DND-41 (cell line): Measurements from ENCODE around the gene B4GALT6.

Experiments
- ATAC-seq: fragments of 200-7000 bp; cut with Tn5 transposase; 3 replicates; pipeline ENCODE4 v1.9.1; 2021; ENCODE audit warnings: low read depth; ENCODE audit not compliant: insufficient read depth
- DNase-seq: peaks from one replicate; pipeline ENCODE4 v3.0.0-alpha.2; 2020
- H2AFZ ChIP-seq: 2 replicates; pipeline ENCODE4 v1.6.0; 2012; ENCODE audit warnings: low read depth, low read length
- H3K27ac ChIP-seq: 2 replicates; pipeline ENCODE4 v1.5.1; 2012; ENCODE audit warnings: low read length, inconsistent platforms
- H3K27me3 ChIP-seq: fragments of 200-600 bp; sonication (generic); 2 replicates; pipeline ENCODE4 v1.6.0; 2012; ENCODE audit warnings: low read length, mild to moderate bottlenecking, inconsistent platforms; ENCODE audit not compliant: insufficient read depth, poor library complexity
- H3K36me3 ChIP-seq: 2 replicates; pipeline ENCODE4 v1.5.1; 2012; ENCODE audit warnings: low read length, inconsistent platforms; ENCODE audit not compliant: insufficient read depth
- H3K4me1 ChIP-seq: 2 replicates; pipeline ENCODE4 v1.5.1; 2012; ENCODE audit warnings: mild to moderate bottlenecking, low read length; ENCODE audit not compliant: insufficient read depth
- H3K4me2 ChIP-seq: 2 replicates; pipeline ENCODE4 v1.6.0; 2012; ENCODE audit warnings: mild to moderate bottlenecking, moderate library complexity, low read length, inconsistent platforms; ENCODE audit not compliant: insufficient read depth
- H3K4me3 ChIP-seq, 2 experiments: fragments of 200-600 bp in 1 of 2; shearing (Covaris generic) in 1 of 2; 2 replicates each; pipeline ENCODE4 v1.5.1; 2012 to 2016; ENCODE audit warnings: inconsistent platforms in 2 of 2, low read length in 2 of 2, mild to moderate bottlenecking in 2 of 2, low read depth in 1 of 2, moderate library complexity in 1 of 2
- H3K79me2 ChIP-seq: 2 replicates; pipeline ENCODE4 v1.6.0; 2012; ENCODE audit warnings: low read length, inconsistent platforms; ENCODE audit not compliant: insufficient read depth
- H3K9ac ChIP-seq: 2 replicates; pipeline ENCODE4 v1.6.0; 2012; ENCODE audit warnings: low read depth, mild to moderate bottlenecking, inconsistent platforms, low read length, moderate library complexity
- H3K9me3 ChIP-seq: 2 replicates; pipeline ENCODE4 v1.5.1; 2012; ENCODE audit warnings: low read length, moderate library complexity, mild to moderate bottlenecking, inconsistent platforms; ENCODE audit not compliant: insufficient read depth, severe bottlenecking
- H4K20me1 ChIP-seq: 2 replicates; pipeline ENCODE4 v1.6.0; 2012; ENCODE audit warnings: low read length; ENCODE audit not compliant: insufficient read depth
- CTCF ChIP-seq: IDR thresholded peaks from 2 replicates; pipeline ENCODE4 v1.5.1; 2012; ENCODE audit warnings: borderline replicate concordance, low read length, moderate library complexity, mild to moderate bottlenecking; ENCODE audit not compliant: poor library complexity, severe bottlenecking; ENCODE audit errors: extremely low read depth
- EZH2 ChIP-seq: IDR thresholded peaks from 3 replicates; pipeline ENCODE4 v1.6.1; 2012; ENCODE audit warnings: borderline replicate concordance, low read depth, mild to moderate bottlenecking, moderate library complexity, low read length, inconsistent platforms; ENCODE audit not compliant: severe bottlenecking

The B4GALT6 gene

DNA sequence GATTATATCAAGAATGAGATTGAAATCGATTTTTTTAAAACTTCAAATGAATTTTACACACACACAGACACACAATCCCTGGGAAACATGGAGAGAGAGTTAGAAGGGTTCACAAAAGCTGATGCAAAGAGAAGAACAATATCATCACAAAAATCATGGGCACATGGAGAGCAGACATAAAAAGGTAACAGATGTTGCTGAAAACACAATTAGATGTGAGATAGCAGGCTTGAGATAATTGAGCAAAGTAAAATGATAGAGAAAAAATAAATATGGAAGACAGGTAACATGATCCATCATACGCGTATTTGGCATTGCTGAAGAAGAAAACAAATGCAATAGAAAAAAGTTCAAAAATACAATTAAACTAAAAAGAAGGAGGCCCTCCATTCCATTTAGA is 11.6 kb upstream of the B4GALT6 start:
- Histone ChIP-seq H3K27ac (no peak overlapping the region), H3K9ac (no peak overlapping the region), H3K36me3 (no peaks in the 10 kb centered on the region), H3K4me2 (no peak overlapping the region), H3K4me1 (no peaks in the 10 kb centered on the region), H3K79me2 (no peaks in the 10 kb centered on the region), H3K27me3 (peaks cover 6% of the 10 kb centered on the region), H2AFZ (no peak overlapping the region), H4K20me1 (no peaks in the 10 kb centered on the region), H3K9me3 (no peaks in the 10 kb centered on the region), H3K4me3 (no peak overlapping the region)
- no peak for TF ChIP-seq EZH2
- no peak for TF ChIP-seq CTCF
- DNase-seq (no peak), ATAC-seq (no peak)

DNA sequence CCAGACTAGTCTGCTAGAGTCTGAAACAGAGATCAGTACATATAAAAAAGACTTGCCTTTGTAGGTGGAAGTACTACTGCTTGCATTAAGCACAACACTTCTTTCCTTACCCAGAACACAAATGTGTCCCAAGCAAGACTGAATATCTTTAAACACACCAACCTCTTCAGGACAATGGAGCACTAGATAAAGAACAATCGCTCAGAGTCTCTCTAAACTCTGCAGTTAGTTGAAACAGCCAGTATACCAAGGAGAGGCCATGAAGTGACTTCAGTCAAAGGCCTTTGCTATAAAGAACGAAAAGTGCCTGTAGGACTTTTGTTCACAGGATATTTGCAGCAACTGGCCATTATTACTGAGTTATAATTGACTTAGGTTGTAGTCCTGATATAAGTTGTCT is 9.9 kb upstream of the B4GALT6 start:
- ATAC-seq (no peak), DNase-seq (no peak)
- H3K27me3 ChIP-seq: peaks cover 6% of the 10 kb centered on the region
- H3K36me3 ChIP-seq: no peaks in the 10 kb centered on the region
- no peak overlapping the region for H3K4me2 ChIP-seq
- H3K4me3 ChIP-seq: no peak overlapping the region
- H2AFZ ChIP-seq: no peak overlapping the region
- H3K9me3 ChIP-seq: no peaks in the 10 kb centered on the region
- TF ChIP-seq EZH2 (no peak), CTCF (no peak)
- H4K20me1 ChIP-seq: no peaks in the 10 kb centered on the region
- no peak overlapping the region for H3K9ac ChIP-seq
- no peak overlapping the region for H3K27ac ChIP-seq
- no peaks in the 10 kb centered on the region for H3K79me2 ChIP-seq
- no peaks in the 10 kb centered on the region for H3K4me1 ChIP-seq

DNA sequence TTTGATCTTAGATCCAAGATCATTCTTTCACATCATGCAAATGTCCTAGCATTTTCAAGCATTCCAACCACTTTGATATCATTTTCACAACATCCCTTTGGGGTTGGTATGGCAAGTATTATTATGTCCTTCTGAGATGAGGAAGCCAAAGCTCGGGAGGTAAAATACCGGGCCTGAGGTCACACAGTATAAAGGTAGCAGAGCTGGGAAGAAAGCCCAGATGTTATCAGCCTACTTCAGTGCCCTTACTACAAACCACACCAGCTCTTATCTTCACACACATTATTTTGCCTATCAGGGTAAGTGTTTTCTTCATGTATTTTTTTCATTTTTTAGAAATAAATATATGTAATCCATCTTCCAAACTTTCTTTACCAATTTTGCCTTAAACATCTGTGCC is 4.2 kb upstream of the B4GALT6 start:
- no peak overlapping the region for H3K9ac ChIP-seq
- H3K27ac ChIP-seq: no peak overlapping the region
- no peak overlapping the region for H2AFZ ChIP-seq
- no peaks in the 10 kb centered on the region; the same call in 1 of the 2 replicates for H4K20me1 ChIP-seq
- no peaks in the 10 kb centered on the region for H3K27me3 ChIP-seq
- no peak for DNase-seq
- H3K4me3 ChIP-seq: no peak overlapping the region
- peaks cover 42% of the 10 kb centered on the region for H3K4me1 ChIP-seq
- H3K9me3 ChIP-seq: no peaks in the 10 kb centered on the region
- H3K4me2 ChIP-seq: no peak overlapping the region
- H3K79me2 ChIP-seq: peaks cover 11% of the 10 kb centered on the region
- TF ChIP-seq EZH2 (no peak), CTCF (no peak)
- no peaks in the 10 kb centered on the region for H3K36me3 ChIP-seq
- no peak for ATAC-seq
